Transverse colon (tissue), 3 donors: ENCODE data around the gene TNS1.

Source experiments
- EP300 ChIP-seq: sonication (generic); formaldehyde crosslinking; IDR thresholded peaks from one replicate; pipeline ENCODE4 v1.6.1; 2017; ENCODE audit warnings: antibody characterized with exemption, low read depth
- POLR2A ChIP-seq: fragments of 450-650 bp; IDR thresholded peaks from one replicate; pipeline ENCODE4 v1.6.1; 2016; ENCODE audit warnings: antibody characterized with exemption, mild to moderate bottlenecking, moderate library complexity
- TF ChIP-seq, protein P1 (sequence below), 5 experiments: fragments of 200-600 bp in 3 of 5; fragments of 450-650 bp in 2 of 5; sonication (generic) in 3 of 5; IDR thresholded peaks; 1 replicate in 2 of 5; 2 replicates in 3 of 5; pipeline ENCODE4 v1.5.1; 2016 to 2017; ENCODE audit warnings: antibody characterized with exemption in 5 of 5, inconsistent platforms in 3 of 5, mild to moderate bottlenecking in 2 of 5, moderate library complexity in 1 of 5

DNA sequence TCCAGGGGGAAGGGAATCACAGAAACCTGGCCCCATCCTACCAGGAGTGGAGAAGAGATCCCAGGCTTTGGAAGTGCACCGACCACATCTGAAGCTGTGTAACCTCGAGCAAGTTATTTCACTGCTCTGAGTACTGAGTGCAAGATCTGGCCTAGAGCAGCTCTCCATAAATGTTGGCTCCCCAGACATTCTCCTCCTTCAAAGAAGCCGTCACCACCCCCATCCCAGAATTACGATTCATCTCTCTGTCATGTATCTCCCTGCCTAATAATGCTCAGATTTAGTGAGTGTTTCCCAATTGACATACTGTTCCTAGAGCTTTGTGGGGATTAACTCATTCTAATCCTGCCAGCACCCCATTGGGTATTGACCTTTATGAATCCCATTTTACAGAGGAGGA, 51.7 kb downstream of the TNS1 start:
- TF ChIP-seq, protein P1, sequence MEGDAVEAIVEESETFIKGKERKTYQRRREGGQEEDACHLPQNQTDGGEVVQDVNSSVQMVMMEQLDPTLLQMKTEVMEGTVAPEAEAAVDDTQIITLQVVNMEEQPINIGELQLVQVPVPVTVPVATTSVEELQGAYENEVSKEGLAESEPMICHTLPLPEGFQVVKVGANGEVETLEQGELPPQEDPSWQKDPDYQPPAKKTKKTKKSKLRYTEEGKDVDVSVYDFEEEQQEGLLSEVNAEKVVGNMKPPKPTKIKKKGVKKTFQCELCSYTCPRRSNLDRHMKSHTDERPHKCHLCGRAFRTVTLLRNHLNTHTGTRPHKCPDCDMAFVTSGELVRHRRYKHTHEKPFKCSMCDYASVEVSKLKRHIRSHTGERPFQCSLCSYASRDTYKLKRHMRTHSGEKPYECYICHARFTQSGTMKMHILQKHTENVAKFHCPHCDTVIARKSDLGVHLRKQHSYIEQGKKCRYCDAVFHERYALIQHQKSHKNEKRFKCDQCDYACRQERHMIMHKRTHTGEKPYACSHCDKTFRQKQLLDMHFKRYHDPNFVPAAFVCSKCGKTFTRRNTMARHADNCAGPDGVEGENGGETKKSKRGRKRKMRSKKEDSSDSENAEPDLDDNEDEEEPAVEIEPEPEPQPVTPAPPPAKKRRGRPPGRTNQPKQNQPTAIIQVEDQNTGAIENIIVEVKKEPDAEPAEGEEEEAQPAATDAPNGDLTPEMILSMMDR (IDR thresholded peaks at IDR 0.05) = no peak
- TF ChIP-seq POLR2A = no peak
- TF ChIP-seq EP300 = no peak
